Measurements from ENCODE around the gene ITGA1.

The ITGA1 gene

GRCh38 chr5:52861368-52861767, 73.7 kb downstream of the ITGA1 start:
- no CpG with 5 or more reads among the region's 5 CpGs for WGBS, 2 donors (ENCODE audit: extremely low coverage in 2 of 2, insufficient read length in 2 of 2, insufficient replicate concordance in 1 of 2)
- H3K9ac ChIP-seq (ENCODE audit: low read depth, low read length, poor library complexity), result no peak overlapping the region
- H3K14ac ChIP-seq (ENCODE audit: low read length), result no peak overlapping the region
- no peak overlapping the region for H2BK5ac ChIP-seq (ENCODE audit: low read length)
- H2BK15ac ChIP-seq (ENCODE audit: low read length), result no peak overlapping the region
- H3K18ac ChIP-seq (ENCODE audit: low read length), result no peak overlapping the region
- H3K4me3 ChIP-seq (ENCODE audit: low read length in 2 of 2), result no peak overlapping the region
- no peaks in the 10 kb centered on the region for H3K9me3 ChIP-seq (replicated peaks in 1 of 2; ENCODE audit: control insufficient read depth in 2 of 2, insufficient read depth in 1 of 2, low read depth in 1 of 2, low read length in 2 of 2)
- no peak for DNase-seq (ENCODE audit: low spot score)
- no peak overlapping the region for H2BK12ac ChIP-seq (ENCODE audit: low read length)
- no peak overlapping the region for H2BK120ac ChIP-seq (ENCODE audit: low read depth, low read length)
- H3K4me2 ChIP-seq (ENCODE audit: insufficient read depth, low read length, poor library complexity, severe bottlenecking), result no peak overlapping the region
- no peak overlapping the region for H4K8ac ChIP-seq (ENCODE audit: low read depth, low read length)
- no peak overlapping the region for H2AFZ ChIP-seq (ENCODE audit: low read length)
- H3K4ac ChIP-seq (ENCODE audit: low read length), result no peak overlapping the region
- peaks cover 0 to 3% of the 10 kb centered on the region in 2 donors for H3K4me1 ChIP-seq (ENCODE audit: control insufficient read depth in 2 of 2, insufficient read depth in 1 of 2, low read depth in 1 of 2, low read length in 2 of 2)
- no peaks in the 10 kb centered on the region for H3K36me3 ChIP-seq (replicated peaks in 1 of 2; ENCODE audit: control insufficient read depth in 2 of 2, insufficient read depth in 2 of 2, low read length in 2 of 2)
- no peaks in the 10 kb centered on the region for H3K27me3 ChIP-seq (ENCODE audit: control insufficient read depth in 3 of 3, insufficient read depth in 3 of 3, low read depth in 1 of 3, low read length in 3 of 3)
- H3K23ac ChIP-seq (ENCODE audit: low read depth, low read length, poor library complexity), result no peak overlapping the region
- no peak overlapping the region for H3K27ac ChIP-seq (replicated peaks; ENCODE audit: low read length)
- H4K91ac ChIP-seq (ENCODE audit: low read depth, low read length, poor library complexity), result no peak overlapping the region
- no peaks in the 10 kb centered on the region for H3K79me1 ChIP-seq (ENCODE audit: low read depth, low read length)
- no peak overlapping the region for H2AK5ac ChIP-seq (ENCODE audit: low read depth, low read length)

- Histone ChIP-seq H3K4me2 (ENCODE audit: insufficient read depth, low read length, poor library complexity, severe bottlenecking) (no peak overlapping the region), H2BK5ac (ENCODE audit: low read length) (no peak overlapping the region), H2BK12ac (ENCODE audit: low read length) (no peak overlapping the region), H3K14ac (ENCODE audit: low read length) (no peak overlapping the region), H3K79me1 (ENCODE audit: low read depth, low read length) (no peaks in the 10 kb centered on the region), H4K8ac (ENCODE audit: low read depth, low read length) (no peak overlapping the region), H3K4ac (ENCODE audit: low read length) (no peak overlapping the region), H2AK5ac (ENCODE audit: low read depth, low read length) (no peak overlapping the region), H2AFZ (ENCODE audit: low read length) (no peak overlapping the region), H3K27me3 (ENCODE audit: control insufficient read depth in 3 of 3, insufficient read depth in 3 of 3, low read depth in 1 of 3, low read length in 3 of 3) (no peaks in the 10 kb centered on the region), H2BK15ac (ENCODE audit: low read length) (no peak overlapping the region), H3K27ac (replicated peaks; ENCODE audit: low read length) (no peak overlapping the region), H3K9ac (ENCODE audit: low read depth, low read length, poor library complexity) (no peak overlapping the region), H3K36me3 (replicated peaks in 1 of 2; ENCODE audit: control insufficient read depth in 2 of 2, insufficient read depth in 2 of 2, low read length in 2 of 2) (no peaks in the 10 kb centered on the region), H3K18ac (ENCODE audit: low read length) (no peak overlapping the region), H3K4me3 (ENCODE audit: low read length in 2 of 2) (no peak overlapping the region), H3K9me3 (replicated peaks in 1 of 2; ENCODE audit: control insufficient read depth in 2 of 2, insufficient read depth in 1 of 2, low read depth in 1 of 2, low read length in 2 of 2) (no peaks in the 10 kb centered on the region), H4K91ac (ENCODE audit: low read depth, low read length, poor library complexity) (no peak overlapping the region), H2BK120ac (ENCODE audit: low read depth, low read length) (no peak overlapping the region), H3K23ac (ENCODE audit: low read depth, low read length, poor library complexity) (no peak overlapping the region), H3K4me1 (ENCODE audit: control insufficient read depth in 2 of 2, insufficient read depth in 1 of 2, low read depth in 1 of 2, low read length in 2 of 2) (peaks cover 0 to 7% of the 10 kb centered on the region in 2 donors)
- WGBS, 2 donors (ENCODE audit: extremely low coverage in 2 of 2, insufficient read length in 2 of 2, insufficient replicate concordance in 1 of 2), result no CpG with 5 or more reads among the region's 2 CpGs
- no peak for DNase-seq (ENCODE audit: low spot score)
Observed at GRCh38 chr5:52863715-52864290, 76.1 kb downstream of the ITGA1 start.

- DNase-seq (ENCODE audit: low spot score), result no peak
- no peak overlapping the region for H2BK120ac ChIP-seq (ENCODE audit: low read depth, low read length)
- H3K14ac ChIP-seq (ENCODE audit: low read length), result no peak overlapping the region
- no peak overlapping the region for H2AK5ac ChIP-seq (ENCODE audit: low read depth, low read length)
- no peak overlapping the region for H3K4ac ChIP-seq (ENCODE audit: low read length)
- no peak overlapping the region for H3K27ac ChIP-seq (replicated peaks; ENCODE audit: low read length)
- H3K27me3 ChIP-seq (ENCODE audit: control insufficient read depth in 3 of 3, insufficient read depth in 3 of 3, low read depth in 1 of 3, low read length in 3 of 3), result no peaks in the 10 kb centered on the region
- no peak overlapping the region for H3K18ac ChIP-seq (ENCODE audit: low read length)
- H3K9me3 ChIP-seq (replicated peaks in 1 of 2; ENCODE audit: control insufficient read depth in 2 of 2, insufficient read depth in 1 of 2, low read depth in 1 of 2, low read length in 2 of 2), result no peaks in the 10 kb centered on the region
- H3K79me1 ChIP-seq (ENCODE audit: low read depth, low read length), result no peaks in the 10 kb centered on the region
- WGBS, 2 donors (ENCODE audit: extremely low coverage in 2 of 2, insufficient read length in 2 of 2, insufficient replicate concordance in 1 of 2), result no CpG with 5 or more reads among the region's 2 CpGs
- H3K4me2 ChIP-seq (ENCODE audit: insufficient read depth, low read length, poor library complexity, severe bottlenecking), result no peak overlapping the region
- H4K8ac ChIP-seq (ENCODE audit: low read depth, low read length), result no peak overlapping the region
- H2AFZ ChIP-seq (ENCODE audit: low read length), result no peak overlapping the region
- H2BK5ac ChIP-seq (ENCODE audit: low read length), result no peak overlapping the region
- H2BK12ac ChIP-seq (ENCODE audit: low read length), result no peak overlapping the region
- H3K9ac ChIP-seq (ENCODE audit: low read depth, low read length, poor library complexity), result no peak overlapping the region
- H4K91ac ChIP-seq (ENCODE audit: low read depth, low read length, poor library complexity), result no peak overlapping the region
- H3K4me3 ChIP-seq (ENCODE audit: low read length in 2 of 2), result no peak overlapping the region
- peaks cover 0 to 7% of the 10 kb centered on the region in 2 donors for H3K4me1 ChIP-seq (ENCODE audit: control insufficient read depth in 2 of 2, insufficient read depth in 1 of 2, low read depth in 1 of 2, low read length in 2 of 2)
- no peaks in the 10 kb centered on the region for H3K36me3 ChIP-seq (replicated peaks in 1 of 2; ENCODE audit: control insufficient read depth in 2 of 2, insufficient read depth in 2 of 2, low read length in 2 of 2)
- H2BK15ac ChIP-seq (ENCODE audit: low read length), result no peak overlapping the region
- H3K23ac ChIP-seq (ENCODE audit: low read depth, low read length, poor library complexity), result no peak overlapping the region
Observed at GRCh38 chr5:52864371-52864770, 76.7 kb downstream of the ITGA1 start.

GRCh38 chr5:52864884-52865283, 77.2 kb downstream of the ITGA1 start:
- Histone ChIP-seq H2AFZ (ENCODE audit: low read length) (no peak overlapping the region), H3K4me1 (ENCODE audit: control insufficient read depth in 2 of 2, insufficient read depth in 1 of 2, low read depth in 1 of 2, low read length in 2 of 2) (peaks cover 0 to 4% of the 10 kb centered on the region in 2 donors), H3K79me1 (ENCODE audit: low read depth, low read length) (no peaks in the 10 kb centered on the region), H3K18ac (ENCODE audit: low read length) (no peak overlapping the region), H3K4me3 (ENCODE audit: low read length in 2 of 2) (no peak overlapping the region), H2BK12ac (ENCODE audit: low read length) (no peak overlapping the region), H3K23ac (ENCODE audit: low read depth, low read length, poor library complexity) (no peak overlapping the region), H3K27ac (replicated peaks; ENCODE audit: low read length) (no peak overlapping the region), H2BK5ac (ENCODE audit: low read length) (no peak overlapping the region), H4K91ac (ENCODE audit: low read depth, low read length, poor library complexity) (no peak overlapping the region), H3K9ac (ENCODE audit: low read depth, low read length, poor library complexity) (no peak overlapping the region), H3K9me3 (replicated peaks in 1 of 2; ENCODE audit: control insufficient read depth in 2 of 2, insufficient read depth in 1 of 2, low read depth in 1 of 2, low read length in 2 of 2) (no peaks in the 10 kb centered on the region), H3K36me3 (replicated peaks in 1 of 2; ENCODE audit: control insufficient read depth in 2 of 2, insufficient read depth in 2 of 2, low read length in 2 of 2) (no peaks in the 10 kb centered on the region), H3K27me3 (ENCODE audit: control insufficient read depth in 3 of 3, insufficient read depth in 3 of 3, low read depth in 1 of 3, low read length in 3 of 3) (no peaks in the 10 kb centered on the region), H2BK120ac (ENCODE audit: low read depth, low read length) (no peak overlapping the region), H3K4me2 (ENCODE audit: insufficient read depth, low read length, poor library complexity, severe bottlenecking) (no peak overlapping the region), H3K4ac (ENCODE audit: low read length) (no peak overlapping the region), H3K14ac (ENCODE audit: low read length) (no peak overlapping the region), H4K8ac (ENCODE audit: low read depth, low read length) (no peak overlapping the region), H2AK5ac (ENCODE audit: low read depth, low read length) (no peak overlapping the region), H2BK15ac (ENCODE audit: low read length) (no peak overlapping the region)
- WGBS, 2 donors (ENCODE audit: extremely low coverage in 2 of 2, insufficient read length in 2 of 2, insufficient replicate concordance in 1 of 2), result no CpG with 5 or more reads among the region's 3 CpGs
- DNase-seq (ENCODE audit: low spot score), result no peak
